ENCODE results near the gene CDH13.

The CDH13 gene

DNA sequence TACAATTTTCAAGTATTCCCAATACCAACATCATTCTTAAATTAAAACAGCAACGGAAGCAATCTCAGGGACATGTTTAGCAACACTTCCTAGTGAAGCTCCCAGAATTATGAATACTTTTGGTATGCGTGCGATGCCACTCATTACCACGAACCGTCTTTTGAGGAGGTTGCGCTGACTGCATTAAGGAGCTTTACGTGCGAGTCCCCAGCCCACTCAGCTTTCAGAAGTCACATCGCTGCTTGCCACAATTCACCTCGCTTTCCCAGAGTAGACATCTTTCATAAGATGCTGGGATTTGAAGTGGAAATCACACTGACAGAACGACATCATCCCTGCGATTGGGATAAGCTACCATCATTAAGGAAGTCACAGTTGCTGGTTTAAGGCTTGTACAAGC, 739.5 kb downstream of the CDH13 start:
- Histone ChIP-seq H3K4me2 (ENCODE audit: insufficient read depth, low read length) (no peak overlapping the region), H3K79me2 (ENCODE audit: insufficient read depth, low read length) (no peaks in the 10 kb centered on the region), H2AFZ (ENCODE audit: low read depth, low read length) (no peak overlapping the region), H3K27ac (ENCODE audit: low read length) (no peak overlapping the region), H3K4me3 (ENCODE audit: low read depth in 1 of 2, low read length in 2 of 2) (no peak overlapping the region), H3K4me1 (ENCODE audit: insufficient read depth, low read length) (no peaks in the 10 kb centered on the region), H3K9ac (ENCODE audit: low read depth, low read length) (no peak overlapping the region), H3K36me3 (ENCODE audit: insufficient read depth, low read length) (no peaks in the 10 kb centered on the region), H3K27me3 (ENCODE audit: insufficient read depth, low read length, poor library complexity) (peaks cover 3% of the 10 kb centered on the region), H3K9me3 (ENCODE audit: insufficient read depth, low read length, severe bottlenecking) (no peaks in the 10 kb centered on the region), H4K20me1 (ENCODE audit: insufficient read depth, low read length) (no peaks in the 10 kb centered on the region)
- TF ChIP-seq EZH2 (IDR thresholded peaks at IDR 0.05; ENCODE audit: borderline replicate concordance, low read depth, low read length, severe bottlenecking), result no peak
- TF ChIP-seq, protein P1, sequence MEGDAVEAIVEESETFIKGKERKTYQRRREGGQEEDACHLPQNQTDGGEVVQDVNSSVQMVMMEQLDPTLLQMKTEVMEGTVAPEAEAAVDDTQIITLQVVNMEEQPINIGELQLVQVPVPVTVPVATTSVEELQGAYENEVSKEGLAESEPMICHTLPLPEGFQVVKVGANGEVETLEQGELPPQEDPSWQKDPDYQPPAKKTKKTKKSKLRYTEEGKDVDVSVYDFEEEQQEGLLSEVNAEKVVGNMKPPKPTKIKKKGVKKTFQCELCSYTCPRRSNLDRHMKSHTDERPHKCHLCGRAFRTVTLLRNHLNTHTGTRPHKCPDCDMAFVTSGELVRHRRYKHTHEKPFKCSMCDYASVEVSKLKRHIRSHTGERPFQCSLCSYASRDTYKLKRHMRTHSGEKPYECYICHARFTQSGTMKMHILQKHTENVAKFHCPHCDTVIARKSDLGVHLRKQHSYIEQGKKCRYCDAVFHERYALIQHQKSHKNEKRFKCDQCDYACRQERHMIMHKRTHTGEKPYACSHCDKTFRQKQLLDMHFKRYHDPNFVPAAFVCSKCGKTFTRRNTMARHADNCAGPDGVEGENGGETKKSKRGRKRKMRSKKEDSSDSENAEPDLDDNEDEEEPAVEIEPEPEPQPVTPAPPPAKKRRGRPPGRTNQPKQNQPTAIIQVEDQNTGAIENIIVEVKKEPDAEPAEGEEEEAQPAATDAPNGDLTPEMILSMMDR (IDR thresholded peaks at IDR 0.05; ENCODE audit: borderline replicate concordance, extremely low read depth, low read length, poor library complexity, severe bottlenecking), result no peak
- DNase-seq (no peak), ATAC-seq (ENCODE audit: insufficient read depth, low read depth) (no peak)

DNA sequence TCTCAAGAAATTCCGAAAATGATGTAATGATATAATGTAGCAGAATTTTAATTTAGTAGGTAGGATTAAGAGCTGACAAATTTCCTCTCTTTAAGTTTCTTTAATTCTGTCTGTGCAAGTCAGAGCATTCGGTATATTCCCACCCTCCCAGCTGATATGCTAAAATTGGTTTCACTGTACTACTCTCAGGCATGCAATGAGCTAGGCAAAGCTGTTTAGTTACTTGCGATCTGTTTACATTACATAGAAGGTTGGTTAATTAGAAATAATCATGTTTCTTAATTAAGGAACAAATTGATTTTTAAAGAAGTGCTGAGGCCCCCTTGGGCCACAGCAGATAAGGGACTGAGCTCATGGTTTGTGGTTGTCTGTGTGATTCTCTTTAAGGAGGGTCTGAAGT, 748.2 kb downstream of the CDH13 start:
- no peak overlapping the region for H3K9ac ChIP-seq (ENCODE audit: low read depth, low read length)
- TF ChIP-seq EZH2 (IDR thresholded peaks at IDR 0.05; ENCODE audit: borderline replicate concordance, low read depth, low read length, severe bottlenecking), result no peak
- TF ChIP-seq, protein P1 (IDR thresholded peaks at IDR 0.05; ENCODE audit: borderline replicate concordance, extremely low read depth, low read length, poor library complexity, severe bottlenecking), result no peak
- no peaks in the 10 kb centered on the region for H4K20me1 ChIP-seq (ENCODE audit: insufficient read depth, low read length)
- H3K4me3 ChIP-seq (ENCODE audit: low read depth in 1 of 2, low read length in 2 of 2), result no peak overlapping the region
- ATAC-seq (ENCODE audit: insufficient read depth, low read depth) (no peak), DNase-seq (no peak)
- H3K36me3 ChIP-seq (ENCODE audit: insufficient read depth, low read length), result no peaks in the 10 kb centered on the region
- H3K4me1 ChIP-seq (ENCODE audit: insufficient read depth, low read length), result no peaks in the 10 kb centered on the region
- H3K79me2 ChIP-seq (ENCODE audit: insufficient read depth, low read length), result no peaks in the 10 kb centered on the region
- H3K9me3 ChIP-seq (ENCODE audit: insufficient read depth, low read length, severe bottlenecking), result no peaks in the 10 kb centered on the region
- no peak overlapping the region for H3K4me2 ChIP-seq (ENCODE audit: insufficient read depth, low read length)
- no peak overlapping the region for H2AFZ ChIP-seq (ENCODE audit: low read depth, low read length)
- no peak overlapping the region for H3K27ac ChIP-seq (ENCODE audit: low read length)
- peaks cover 3% of the 10 kb centered on the region for H3K27me3 ChIP-seq (ENCODE audit: insufficient read depth, low read length, poor library complexity)

DNA sequence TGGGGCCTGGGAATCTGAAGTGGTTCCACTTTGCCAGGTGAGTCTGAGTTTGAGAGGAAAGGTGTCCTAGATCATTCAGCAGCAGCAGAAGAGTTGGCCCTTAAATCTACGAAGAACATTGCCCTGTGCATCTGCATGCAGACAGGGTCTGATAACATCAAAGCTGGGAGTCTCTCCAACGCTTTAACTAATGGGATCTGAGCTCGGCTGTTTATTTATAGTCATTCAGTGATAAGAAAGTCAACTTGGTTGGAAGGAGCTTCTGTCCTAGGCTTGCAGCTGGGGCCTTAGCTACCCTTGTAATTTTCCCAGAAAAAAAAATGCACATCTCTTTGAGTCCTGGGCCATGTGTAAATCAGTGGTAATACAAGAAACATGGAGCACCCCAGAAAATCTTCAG, 763.0 kb downstream of the CDH13 start:
- H3K27ac ChIP-seq (ENCODE audit: low read length), result no peak overlapping the region
- no peak for DNase-seq
- no peak overlapping the region for H3K9ac ChIP-seq (ENCODE audit: low read depth, low read length)
- no peaks in the 10 kb centered on the region for H3K27me3 ChIP-seq (ENCODE audit: insufficient read depth, low read length, poor library complexity)
- ATAC-seq (ENCODE audit: insufficient read depth, low read depth), result no peak
- no peaks in the 10 kb centered on the region for H3K9me3 ChIP-seq (ENCODE audit: insufficient read depth, low read length, severe bottlenecking)
- no peak overlapping the region for H2AFZ ChIP-seq (ENCODE audit: low read depth, low read length)
- H3K4me1 ChIP-seq (ENCODE audit: insufficient read depth, low read length), result no peaks in the 10 kb centered on the region
- H3K4me2 ChIP-seq (ENCODE audit: insufficient read depth, low read length), result no peak overlapping the region
- H3K79me2 ChIP-seq (ENCODE audit: insufficient read depth, low read length), result no peaks in the 10 kb centered on the region
- H3K36me3 ChIP-seq (ENCODE audit: insufficient read depth, low read length), result no peaks in the 10 kb centered on the region
- no peak overlapping the region for H3K4me3 ChIP-seq (ENCODE audit: low read depth in 1 of 2, low read length in 2 of 2)
- no peaks in the 10 kb centered on the region for H4K20me1 ChIP-seq (ENCODE audit: insufficient read depth, low read length)
- TF ChIP-seq, protein P1 (IDR thresholded peaks at IDR 0.05; ENCODE audit: borderline replicate concordance, extremely low read depth, low read length, poor library complexity, severe bottlenecking), result no peak
- TF ChIP-seq EZH2 (IDR thresholded peaks at IDR 0.05; ENCODE audit: borderline replicate concordance, low read depth, low read length, severe bottlenecking), result no peak

DNA sequence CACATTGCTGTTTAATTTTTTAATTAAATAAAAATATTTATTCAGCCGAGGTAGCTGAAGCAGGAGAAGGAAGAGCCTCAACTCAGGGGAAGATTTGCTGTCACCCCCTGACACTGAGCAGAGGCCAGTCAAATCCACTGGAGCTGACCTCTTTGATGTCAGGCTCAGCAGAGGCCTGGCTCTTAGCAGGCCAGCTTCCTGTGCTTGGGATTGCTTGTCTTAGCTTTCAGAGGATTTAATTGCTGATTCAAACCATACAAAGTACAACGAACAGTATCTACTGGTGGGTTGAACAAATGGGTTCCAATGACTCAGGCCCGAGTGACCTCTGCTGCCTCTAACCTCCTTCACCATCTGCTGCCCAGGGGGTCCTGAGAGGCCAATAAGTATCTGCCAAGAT, 764.0 kb downstream of the CDH13 start:
- Histone ChIP-seq H3K27me3 (ENCODE audit: insufficient read depth, low read length, poor library complexity) (no peaks in the 10 kb centered on the region), H3K27ac (ENCODE audit: low read length) (no peak overlapping the region), H2AFZ (ENCODE audit: low read depth, low read length) (no peak overlapping the region), H3K9me3 (ENCODE audit: insufficient read depth, low read length, severe bottlenecking) (no peaks in the 10 kb centered on the region), H3K4me1 (ENCODE audit: insufficient read depth, low read length) (no peaks in the 10 kb centered on the region), H3K4me3 (ENCODE audit: low read depth in 1 of 2, low read length in 2 of 2) (no peak overlapping the region), H3K4me2 (ENCODE audit: insufficient read depth, low read length) (no peak overlapping the region), H3K9ac (ENCODE audit: low read depth, low read length) (no peak overlapping the region), H3K79me2 (ENCODE audit: insufficient read depth, low read length) (no peaks in the 10 kb centered on the region), H4K20me1 (ENCODE audit: insufficient read depth, low read length) (no peaks in the 10 kb centered on the region), H3K36me3 (ENCODE audit: insufficient read depth, low read length) (no peaks in the 10 kb centered on the region)
- DNase-seq (no peak), ATAC-seq (ENCODE audit: insufficient read depth, low read depth) (no peak)
- TF ChIP-seq, protein P1 (IDR thresholded peaks at IDR 0.05; ENCODE audit: borderline replicate concordance, extremely low read depth, low read length, poor library complexity, severe bottlenecking), result no peak
